Cardiac septum (tissue), 1 donor: ENCODE data around the gene EXOC3L1. TPM values are rescaled to one million over a fixed set of nuclear protein-coding genes. Genes with fewer than 3 reads are reported as not detected.

Source experiments
- DNase-seq: peaks from one replicate; pipeline ENCODE4 v3.0.0-alpha.2; 2020; ENCODE audit warnings: low spot score
- intact Hi-C: fragments of 100-400 bp; cut with DNase I; formaldehyde crosslinking; loops from one replicate; pipeline ENCODE4 v1.14.0; 2022
- total RNA-seq: library from RNA; stranded (reverse); fragmentation: NEBNext Ultra II Directional; extraction: Animal tissue kit (Norgen Biotek cat#: 25700); gene quantifications from one replicate; pipeline ENCODE4 v1.2.1, GENCODE V29; 2021
- donor health status: DM: no; HTN: no; CAD: no.

EXOC3L1 gene
- total RNA-seq, 1 donor from 2014 or later = 2.8 TPM

DNA sequence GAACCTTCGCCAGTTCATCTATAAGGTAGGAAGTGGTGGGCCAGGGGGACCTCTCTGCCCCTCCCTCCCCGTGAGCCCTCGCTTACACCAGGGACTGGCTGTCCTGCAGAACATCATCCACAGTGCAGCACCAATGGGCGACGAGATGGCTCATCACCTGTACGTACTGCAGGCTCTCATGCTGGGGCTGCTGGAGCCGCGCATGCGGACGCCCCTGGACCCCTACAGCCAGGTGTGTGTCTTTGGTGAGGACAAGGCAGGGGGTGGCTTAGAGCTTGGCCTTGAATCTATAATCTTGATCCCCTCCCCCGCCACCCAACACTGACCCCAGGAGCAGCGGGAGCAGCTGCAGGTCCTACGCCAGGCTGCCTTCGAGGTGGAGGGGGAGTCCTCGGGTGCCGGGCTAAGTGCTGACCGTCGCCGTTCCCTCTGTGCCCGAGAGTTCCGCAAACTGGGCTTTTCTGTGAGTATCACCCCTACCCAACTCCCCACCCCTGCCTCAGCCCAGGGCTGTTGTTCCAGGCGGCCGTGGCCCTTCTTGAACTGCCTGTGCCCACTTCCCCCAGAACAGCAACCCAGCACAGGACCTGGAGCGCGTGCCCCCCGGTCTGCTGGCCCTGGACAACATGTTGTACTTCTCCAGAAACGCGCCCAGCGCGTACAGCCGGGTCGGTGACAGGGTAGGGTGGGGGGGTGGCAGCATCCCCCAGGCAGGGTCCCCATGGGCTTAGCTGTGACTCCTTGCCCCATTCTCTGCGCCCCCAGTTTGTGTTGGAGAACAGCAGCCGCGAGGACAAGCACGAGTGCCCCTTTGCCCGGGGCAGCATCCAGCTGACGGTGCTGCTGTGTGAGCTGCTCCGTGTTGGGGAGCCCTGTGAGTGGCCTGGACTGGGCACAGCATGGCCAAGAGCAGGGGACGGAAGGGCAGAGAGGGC lies 11.7 kb upstream of the EXOC3L1 start:
- intact Hi-C loops = no loop called here
- no peak for DNase-seq

DNA sequence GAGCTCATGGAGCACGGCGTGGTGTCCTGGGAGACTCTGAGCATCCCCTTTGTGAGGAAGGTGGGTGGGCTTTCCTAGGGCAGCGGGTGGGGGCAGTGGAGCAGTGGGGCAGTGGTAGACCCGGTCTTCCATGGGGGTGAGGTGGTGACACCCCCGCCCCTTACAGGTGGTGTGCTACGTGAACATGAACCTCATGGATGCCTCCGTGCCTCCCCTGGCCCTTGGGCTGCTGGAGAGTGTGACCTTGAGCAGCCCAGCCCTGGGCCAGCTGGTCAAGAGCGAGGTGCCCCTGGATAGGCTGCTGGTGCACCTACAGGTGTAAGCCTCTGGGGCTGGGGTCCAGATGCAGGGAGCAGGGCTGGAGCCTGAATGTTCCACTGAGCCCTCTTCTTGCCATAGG lies 10.6 kb upstream of the EXOC3L1 start:
- DNase-seq = no peak

DNA sequence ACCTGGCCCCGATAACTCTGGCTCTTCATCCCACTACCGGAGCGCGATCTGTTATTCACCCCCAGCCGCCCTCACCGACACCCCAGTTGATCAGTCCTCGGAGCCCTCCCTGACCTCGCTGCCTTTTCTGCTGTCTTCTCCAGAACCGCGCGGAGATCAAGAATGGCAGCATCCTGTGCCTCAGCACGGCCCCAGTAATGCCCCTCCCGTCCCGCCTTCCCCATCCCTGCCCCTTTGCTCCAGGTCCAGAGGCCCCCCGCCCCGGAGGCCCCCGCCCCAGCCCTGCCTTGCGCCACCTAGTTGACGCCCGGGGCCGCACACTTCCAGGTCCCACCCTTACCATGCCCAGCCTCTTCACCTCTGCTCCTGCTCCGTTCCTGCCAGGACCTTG lies 9.9 kb upstream of the EXOC3L1 start:
- intact Hi-C loops = no loop called here

More for the DNA sequence above, 10.6 kb upstream of the EXOC3L1 start:
- intact Hi-C loops = no loop called here

DNA sequence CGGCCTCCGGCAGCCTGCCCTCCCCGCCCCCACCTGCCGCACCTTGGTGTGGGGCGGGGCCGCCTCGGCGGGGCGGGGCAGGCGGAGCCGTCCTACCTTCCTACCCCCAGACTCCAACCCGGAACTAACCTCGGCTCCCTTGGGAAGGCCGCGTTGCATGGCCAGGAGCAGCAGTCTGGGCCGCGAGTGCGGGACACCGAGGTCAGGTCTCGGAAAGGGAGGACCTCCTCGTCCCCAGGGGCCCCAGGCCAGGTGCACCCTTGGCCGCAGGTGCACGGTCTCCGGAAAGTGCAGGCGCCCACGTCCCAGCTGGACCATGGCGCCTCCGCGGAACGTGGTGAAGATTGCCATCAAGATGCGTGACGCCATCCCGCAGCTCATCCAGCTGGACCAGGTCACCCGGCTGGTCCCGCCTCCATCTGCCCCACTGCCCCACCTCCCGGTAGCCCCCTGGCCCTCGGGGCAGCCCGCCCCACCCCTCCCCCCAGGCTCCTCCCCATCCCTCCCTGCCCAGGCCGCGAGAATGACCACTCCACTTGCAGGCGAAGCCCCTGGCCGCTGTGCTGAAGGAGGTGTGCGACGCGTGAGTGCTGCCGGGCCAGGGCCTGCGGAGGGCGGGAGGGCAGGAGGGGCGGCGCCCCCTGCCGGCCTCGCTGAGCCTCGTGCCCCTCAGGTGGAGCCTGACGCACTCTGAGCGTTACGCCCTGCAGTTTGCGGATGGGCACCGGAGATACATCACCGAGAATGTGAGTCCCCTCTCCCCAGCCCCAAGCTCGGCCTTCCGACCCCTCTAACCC lies 9.3 kb upstream of the EXOC3L1 start, which contains the start of gene ELMO3:
TSS of gene ELMO3 (plus strand) at position 121 of the 797 bp plus-strand sequence. CDS start at position 317, 196 bp downstream.
- no peak for DNase-seq
- intact Hi-C loops = no loop called here

More for the DNA sequence above, 9.9 kb upstream of the EXOC3L1 start:
- no peak for DNase-seq

DNA sequence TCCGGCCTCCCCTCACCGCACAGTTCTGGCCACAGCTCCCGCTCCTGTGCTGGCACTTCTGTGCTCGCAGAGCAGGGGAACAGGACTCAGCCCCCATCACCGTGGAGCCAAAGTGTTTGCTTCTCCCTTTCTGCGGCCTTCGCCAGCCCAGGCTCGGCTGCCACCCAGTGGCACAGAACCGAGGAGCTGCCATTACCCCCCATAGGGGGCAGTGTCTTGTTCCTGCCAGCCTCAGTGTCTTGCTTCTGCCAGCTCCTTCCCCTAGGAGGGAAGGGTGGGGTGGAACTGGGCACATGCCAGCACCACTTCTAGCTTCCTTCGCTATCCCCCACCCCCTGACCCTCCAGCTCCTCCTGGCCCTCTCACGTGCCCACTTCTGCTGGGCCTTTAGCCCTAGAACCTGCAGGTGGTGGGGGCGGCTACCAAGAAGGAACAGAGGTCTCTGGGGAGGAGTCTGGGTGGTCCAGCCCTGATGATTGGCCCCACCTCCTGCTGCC lies 8.3 kb upstream of the EXOC3L1 start:
- DNase-seq = no peak
- intact Hi-C loops = no loop called here

DNA sequence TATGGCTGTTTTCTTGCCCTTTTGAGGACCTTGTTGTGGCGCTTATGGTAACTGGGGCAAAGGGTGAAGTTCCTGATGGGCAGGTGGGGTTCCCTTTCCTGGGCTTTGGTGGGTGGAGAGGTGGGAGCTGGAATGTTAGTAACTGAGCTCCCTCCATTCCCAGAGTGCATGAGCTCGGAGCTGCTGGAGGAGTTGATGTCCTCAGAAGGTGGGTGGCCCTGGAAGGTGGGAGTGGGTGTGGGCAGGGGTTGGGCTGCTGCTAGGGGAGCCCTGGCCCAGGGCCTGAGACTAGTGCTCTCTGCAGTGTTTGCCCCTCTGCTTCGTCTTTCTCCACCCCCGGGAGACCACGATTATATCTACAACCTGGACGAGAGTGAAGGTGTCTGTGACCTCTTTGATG lies 7.8 kb upstream of the EXOC3L1 start:
- no peak for DNase-seq
- intact Hi-C loops = no loop called here

DNA sequence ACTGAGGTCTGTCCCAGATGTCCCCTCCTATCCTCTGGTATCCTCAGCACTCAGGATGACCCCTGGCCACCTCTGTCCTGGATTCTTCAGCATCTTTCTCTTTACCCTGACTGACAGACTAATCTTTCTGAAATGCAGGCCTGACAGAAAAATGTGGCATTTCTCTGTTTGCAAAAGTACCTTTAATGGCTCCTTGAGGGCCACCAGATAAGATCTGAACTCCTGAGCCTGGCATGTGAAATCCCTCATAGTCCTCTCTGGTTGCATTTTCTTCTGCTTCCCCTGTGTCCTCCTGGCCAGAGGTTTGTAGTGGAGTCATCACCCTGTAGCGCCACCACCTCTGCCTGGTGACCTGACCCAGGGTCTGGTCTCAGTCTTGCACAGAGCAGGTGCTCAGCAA lies 6.9 kb upstream of the EXOC3L1 start:
- no peak for DNase-seq
- intact Hi-C loops = no loop called here

DNA sequence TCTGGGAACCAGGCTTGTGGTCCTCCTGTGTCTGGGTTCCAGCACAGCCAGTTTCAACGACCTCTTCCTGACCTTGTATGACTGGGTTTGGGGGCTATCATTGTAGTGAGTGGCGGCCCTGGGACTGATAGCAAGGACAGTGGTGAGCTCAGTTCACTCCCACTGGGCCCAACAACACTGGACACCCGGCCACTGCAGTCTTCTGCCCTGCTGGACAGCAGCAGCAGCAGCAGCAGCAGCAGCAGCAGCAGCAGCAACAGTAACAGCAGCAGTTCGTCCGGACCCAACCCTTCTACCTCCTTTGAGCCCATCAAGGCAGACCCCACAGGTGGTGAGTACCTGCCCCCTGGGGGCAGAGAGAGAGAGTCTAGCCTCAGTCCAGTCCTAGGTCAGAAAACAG lies 5.7 kb upstream of the EXOC3L1 start:
- intact Hi-C loops = no loop called here
- DNase-seq = no peak

DNA sequence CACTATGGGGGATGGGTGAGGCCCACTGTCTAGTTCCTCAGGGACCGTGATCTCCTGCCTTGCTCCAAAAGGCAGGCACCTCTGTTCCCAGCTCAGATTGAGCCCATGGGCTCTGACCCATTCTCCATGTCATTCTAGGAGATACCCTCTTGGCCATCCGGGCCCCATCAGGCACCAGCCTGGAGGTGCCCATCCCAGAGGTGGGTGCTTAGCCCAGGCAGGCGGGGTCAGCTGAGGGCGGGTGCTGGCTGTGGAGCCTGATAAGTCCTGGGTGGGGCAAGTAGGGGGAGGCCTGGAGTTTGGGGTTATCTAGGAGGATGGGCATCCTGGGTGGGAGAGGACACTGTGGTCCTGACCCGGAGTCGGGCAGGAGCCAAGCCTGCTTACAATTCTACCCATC lies 4.3 kb upstream of the EXOC3L1 start:
- intact Hi-C loops = no loop called here
- DNase-seq = no peak

DNA sequence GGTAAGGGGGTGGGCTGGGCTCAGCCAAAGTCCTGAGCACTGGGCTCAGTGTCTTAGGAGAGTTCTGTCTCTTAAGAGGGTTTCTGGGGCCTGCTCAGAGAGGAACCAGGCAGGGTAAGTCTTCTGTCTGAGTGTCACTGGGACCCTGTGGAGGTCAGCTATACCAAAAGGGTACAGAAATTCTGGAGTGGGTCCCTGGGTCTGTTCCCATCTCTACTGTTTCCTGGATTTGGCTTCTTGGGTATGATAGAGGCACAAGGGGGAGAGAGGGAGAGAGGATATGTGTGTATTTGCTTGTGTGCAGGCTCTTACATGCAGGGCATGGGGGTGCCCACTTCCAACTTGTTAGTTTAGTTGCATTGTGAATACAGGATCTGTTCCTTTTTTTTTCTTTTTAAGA lies 3.6 kb upstream of the EXOC3L1 start:
- DNase-seq = no peak
- intact Hi-C loops = no loop called here

DNA sequence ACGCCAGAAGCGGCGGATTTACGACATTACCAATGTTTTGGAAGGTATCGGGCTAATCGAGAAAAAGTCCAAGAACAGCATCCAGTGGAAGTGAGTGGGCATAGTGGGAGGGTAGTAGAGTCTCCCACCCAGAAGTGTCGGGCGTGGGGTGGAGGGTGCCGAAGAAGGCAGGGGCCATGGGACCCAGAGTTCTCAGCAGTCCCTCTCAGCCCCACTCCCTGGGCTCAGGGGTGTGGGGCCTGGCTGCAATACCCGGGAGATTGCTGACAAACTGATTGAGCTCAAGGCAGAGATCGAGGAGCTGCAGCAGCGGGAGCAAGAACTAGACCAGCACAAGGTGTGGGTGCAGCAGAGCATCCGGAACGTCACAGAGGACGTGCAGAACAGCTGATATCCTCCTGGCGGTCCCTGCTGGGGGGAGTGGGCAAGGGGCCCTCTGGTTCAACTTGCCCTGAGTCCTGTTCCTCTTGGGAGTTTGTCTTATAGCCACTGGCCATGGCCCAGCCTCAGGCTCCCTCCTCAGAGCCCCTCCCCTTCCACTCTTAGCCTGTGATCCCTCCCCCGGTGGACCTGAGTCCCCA lies 2.9 kb upstream of the EXOC3L1 start:
- no peak for DNase-seq
- intact Hi-C loops = loop anchor here (1.0 kb wide), 1 partner anchor 33 kb away; no protein-coding TSS in a partner anchor

DNA sequence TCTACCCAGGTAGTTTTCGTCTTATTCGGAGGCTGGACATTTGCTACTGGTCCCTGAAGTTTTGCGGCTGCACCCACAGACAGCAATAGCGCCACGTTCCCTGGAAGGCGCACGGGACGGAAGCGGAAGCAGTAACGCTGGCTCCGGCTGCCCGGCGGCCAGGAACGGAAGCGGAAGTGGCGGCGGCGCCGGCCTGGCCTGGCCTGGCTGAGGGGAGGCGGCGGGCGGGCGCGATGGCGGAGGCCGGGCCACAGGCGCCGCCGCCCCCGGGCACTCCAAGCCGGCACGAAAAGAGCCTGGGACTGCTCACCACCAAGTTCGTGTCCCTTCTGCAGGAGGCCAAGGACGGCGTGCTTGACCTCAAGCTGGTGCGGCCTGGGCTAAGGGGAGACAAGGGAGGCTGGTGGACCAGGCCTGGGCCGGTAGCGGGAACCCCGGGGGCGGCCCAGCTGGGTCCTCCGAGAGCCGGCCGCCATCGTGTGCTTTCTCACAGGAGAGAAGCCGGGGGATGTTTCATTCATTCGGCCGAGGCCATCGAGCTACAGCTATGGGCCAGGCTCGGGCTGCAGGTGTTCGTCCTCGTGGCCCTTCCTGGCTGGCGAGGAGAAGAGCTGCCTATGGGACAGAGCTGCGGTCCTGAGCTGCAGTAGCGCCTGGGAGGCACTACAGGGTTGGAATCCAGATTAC lies 2.2 kb upstream of the EXOC3L1 start, which contains the start of gene E2F4:
TSS of gene E2F4 (plus strand) at position 161 of the 687 bp plus-strand sequence. CDS start at position 234, 73 bp downstream.
- intact Hi-C loops = loop anchor here (1.0 kb wide), 1 partner anchor 34 kb away; no protein-coding TSS in a partner anchor

DNA sequence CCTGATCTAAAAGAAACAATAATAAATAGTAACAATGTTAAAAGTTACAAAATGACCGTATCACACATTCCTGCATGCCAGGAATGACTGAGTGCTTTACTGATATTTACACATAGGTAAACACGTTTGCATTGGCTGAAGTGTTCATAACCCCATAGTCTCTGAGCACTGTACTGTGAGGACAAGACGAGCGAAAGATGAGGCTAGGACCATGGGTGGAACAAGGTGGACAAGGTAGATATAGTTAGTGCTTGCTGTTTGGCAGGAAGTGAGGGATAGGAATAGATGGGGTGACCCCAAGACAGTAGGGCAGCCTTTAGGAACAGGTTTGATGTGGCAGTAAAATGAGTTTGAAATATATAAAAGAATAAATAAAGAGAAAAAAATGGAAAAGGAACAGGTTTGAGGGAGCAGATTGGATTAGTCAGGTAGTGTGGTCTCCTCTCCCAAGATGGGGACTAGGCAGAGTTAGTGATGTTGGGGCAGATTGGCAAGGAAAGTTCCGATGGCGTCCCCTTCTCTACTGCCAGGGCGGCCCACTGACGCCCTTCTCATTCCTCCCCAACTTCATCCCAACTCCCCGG lies 1.6 kb upstream of the EXOC3L1 start:
- intact Hi-C loops = no loop called here
- DNase-seq = no peak

More for the DNA sequence above, 2.2 kb upstream of the EXOC3L1 start, which contains the start of gene E2F4:
- DNase-seq = peak; percentile 96

DNA sequence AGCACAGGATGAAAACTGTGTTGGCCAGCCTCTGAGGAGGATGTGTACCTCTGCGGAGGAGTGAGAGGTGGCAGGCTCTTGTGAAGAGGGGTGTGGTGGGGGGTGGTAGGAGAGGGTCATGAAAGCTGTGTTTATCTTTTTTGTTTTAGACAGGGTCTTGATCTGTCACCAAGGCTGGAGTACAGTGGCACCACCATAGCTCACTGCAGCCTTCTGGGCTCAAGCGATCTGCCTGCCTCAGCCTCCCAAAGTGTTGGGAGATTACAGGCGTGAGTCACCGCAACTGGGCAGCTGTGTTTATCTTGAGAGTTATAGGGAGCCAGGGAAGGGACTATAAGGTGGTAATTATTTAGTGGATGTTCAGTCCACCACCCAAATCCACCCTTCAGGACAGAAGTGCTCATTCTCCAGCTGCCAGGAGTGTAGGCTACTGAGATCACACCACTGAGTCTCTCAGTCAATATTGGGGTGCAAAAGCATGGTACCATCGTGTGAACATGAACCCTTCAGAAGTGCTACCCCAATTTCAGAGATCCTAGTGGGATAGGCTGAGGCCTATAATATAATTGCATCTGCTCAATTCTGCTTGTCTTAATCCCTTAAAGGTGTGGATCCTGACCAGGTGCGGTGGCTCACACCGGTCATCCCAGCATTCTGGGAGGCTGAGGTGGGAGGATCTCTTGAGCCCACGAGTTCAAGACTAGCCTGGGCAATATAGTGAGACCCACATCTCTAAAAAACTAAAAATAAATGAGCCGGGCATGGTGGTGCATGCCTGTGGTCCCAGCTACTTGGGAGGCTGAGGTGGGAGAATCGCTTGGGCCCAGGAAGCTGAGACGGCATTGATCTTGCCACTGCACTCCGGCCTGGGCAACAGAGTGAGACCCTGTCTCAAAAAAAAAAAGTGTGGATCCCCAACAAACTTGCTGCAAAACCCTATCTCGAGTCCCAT lies 788 bp upstream of the EXOC3L1 start:
- intact Hi-C loops = no loop called here
- no peak for DNase-seq

DNA sequence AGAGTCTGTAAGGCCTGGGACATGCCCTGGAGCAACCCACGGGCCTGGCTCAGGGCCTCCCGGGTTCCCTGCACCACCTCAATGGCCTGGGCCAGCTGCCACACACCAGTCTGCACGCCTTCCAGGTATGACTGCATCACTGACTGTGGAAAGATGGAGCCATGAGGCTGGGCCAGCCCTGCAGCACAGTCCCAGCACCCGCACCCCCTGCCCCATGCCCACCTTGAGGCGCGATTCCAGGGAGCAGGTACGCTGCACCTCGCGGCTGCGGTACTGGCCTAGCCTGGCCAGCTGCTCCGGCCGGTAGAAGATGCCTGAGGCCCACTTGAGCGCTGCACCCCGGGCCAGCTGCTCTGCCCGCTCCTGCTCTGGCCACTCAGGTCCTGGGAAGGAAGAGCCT lies 1.1 kb downstream of the EXOC3L1 start:
- no peak for DNase-seq
- intact Hi-C loops = no loop called here

DNA sequence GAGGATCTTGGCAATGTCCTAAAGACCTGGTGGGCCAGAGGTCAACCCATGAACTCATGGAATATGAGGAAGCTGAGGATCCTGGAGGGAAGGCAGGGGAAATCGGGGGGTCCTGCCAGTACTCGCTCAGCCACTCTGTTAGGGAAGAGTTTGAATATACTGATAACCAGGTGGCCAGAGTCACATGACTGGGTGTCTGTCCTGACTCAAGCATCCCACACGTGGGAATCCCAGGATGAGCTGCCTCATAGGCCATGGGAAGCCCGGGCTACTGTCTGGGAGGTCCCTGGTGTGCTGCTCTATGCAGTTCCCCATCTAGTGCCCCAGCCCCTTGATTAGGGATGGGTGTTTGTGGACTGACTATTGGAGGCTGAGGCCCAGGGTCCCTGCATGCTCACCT lies 1.6 kb downstream of the EXOC3L1 start:
- DNase-seq = no peak
- intact Hi-C loops = no loop called here

DNA sequence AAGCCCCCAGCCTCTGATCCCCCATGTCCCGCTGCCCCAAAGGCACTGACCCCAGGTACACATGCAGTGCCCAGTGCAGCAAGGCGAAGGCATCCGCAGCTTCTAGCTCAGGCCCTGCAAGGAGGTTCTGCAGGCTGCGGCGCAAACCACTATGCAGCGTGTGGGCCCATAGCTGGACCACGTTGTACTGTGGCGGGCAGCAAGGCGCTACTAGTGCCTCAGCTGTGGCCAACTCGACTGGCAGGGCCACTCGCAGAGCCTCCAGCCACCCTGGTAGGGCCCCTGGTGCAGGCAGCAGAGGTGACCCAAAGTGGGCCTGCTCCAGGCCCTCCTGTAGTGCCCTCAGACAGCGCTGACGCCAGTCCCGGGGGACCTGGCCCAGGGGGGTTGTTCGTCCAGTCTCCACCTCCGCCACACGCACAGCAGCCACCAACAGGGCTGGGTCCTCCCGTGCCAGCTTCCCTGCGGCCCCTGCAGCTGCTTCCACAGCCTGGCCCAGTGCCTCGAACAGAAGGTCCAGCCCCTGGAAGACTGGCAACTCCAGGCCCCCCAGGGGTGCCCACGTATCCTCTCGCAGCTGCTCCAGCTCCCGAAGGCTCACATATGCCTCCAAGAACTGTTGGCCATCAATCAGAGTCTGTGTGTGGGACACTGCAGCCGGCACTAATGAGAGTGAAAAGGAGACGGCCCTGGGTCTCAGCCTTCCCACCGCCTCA lies 2.6 kb downstream of the EXOC3L1 start:
- intact Hi-C loops = no loop called here
- no peak for DNase-seq
